Neural cell (in vitro differentiated cells): ENCODE measurements around the gene MPIG6B.

ENCODE experiments used
- CTCF ChIP-seq: fragments of 450-650 bp; IDR thresholded peaks from 2 replicates; pipeline ENCODE4 v1.5.1; 2014; ENCODE audit warnings: antibody characterized with exemption, mild to moderate bottlenecking, moderate library complexity; ENCODE audit not compliant: poor library complexity, severe bottlenecking
- EP300 ChIP-seq: fragments of 450-650 bp; conservative IDR thresholded peaks from 2 replicates; pipeline ENCODE4 v1.6.1; 2014; ENCODE audit warnings: antibody characterized with exemption, mild to moderate bottlenecking, moderate library complexity; ENCODE audit not compliant: poor library complexity, severe bottlenecking
- EZH2 ChIP-seq: fragments of 200-600, 300-800 bp; shearing (Covaris generic), sonication (generic); IDR thresholded peaks from 2 replicates; pipeline ENCODE4 v1.6.1; 2014; ENCODE audit warnings: antibody characterized with exemption, low read length, borderline replicate concordance, mild to moderate bottlenecking; ENCODE audit not compliant: insufficient read depth, poor library complexity, severe bottlenecking
- MXI1 ChIP-seq: fragments of 450-650 bp; conservative IDR thresholded peaks from 2 replicates; pipeline ENCODE4 v1.6.1; 2014; ENCODE audit warnings: antibody characterized with exemption, mild to moderate bottlenecking; ENCODE audit not compliant: poor library complexity, severe bottlenecking
- POLR2AphosphoS5 ChIP-seq: IDR thresholded peaks from 2 replicates; pipeline ENCODE4 v1.6.1; 2012
- RAD21 ChIP-seq: fragments of 450-650 bp; conservative IDR thresholded peaks from 2 replicates; pipeline ENCODE4 v1.6.1; 2014; ENCODE audit warnings: antibody characterized with exemption, mild to moderate bottlenecking, moderate library complexity
- REST ChIP-seq: IDR thresholded peaks from 2 replicates; pipeline ENCODE4 v1.6.1; 2012; ENCODE audit warnings: borderline replicate concordance
- TAF1 ChIP-seq: IDR thresholded peaks from 2 replicates; pipeline ENCODE4 v1.6.1; 2012; ENCODE audit warnings: low read depth

DNA sequence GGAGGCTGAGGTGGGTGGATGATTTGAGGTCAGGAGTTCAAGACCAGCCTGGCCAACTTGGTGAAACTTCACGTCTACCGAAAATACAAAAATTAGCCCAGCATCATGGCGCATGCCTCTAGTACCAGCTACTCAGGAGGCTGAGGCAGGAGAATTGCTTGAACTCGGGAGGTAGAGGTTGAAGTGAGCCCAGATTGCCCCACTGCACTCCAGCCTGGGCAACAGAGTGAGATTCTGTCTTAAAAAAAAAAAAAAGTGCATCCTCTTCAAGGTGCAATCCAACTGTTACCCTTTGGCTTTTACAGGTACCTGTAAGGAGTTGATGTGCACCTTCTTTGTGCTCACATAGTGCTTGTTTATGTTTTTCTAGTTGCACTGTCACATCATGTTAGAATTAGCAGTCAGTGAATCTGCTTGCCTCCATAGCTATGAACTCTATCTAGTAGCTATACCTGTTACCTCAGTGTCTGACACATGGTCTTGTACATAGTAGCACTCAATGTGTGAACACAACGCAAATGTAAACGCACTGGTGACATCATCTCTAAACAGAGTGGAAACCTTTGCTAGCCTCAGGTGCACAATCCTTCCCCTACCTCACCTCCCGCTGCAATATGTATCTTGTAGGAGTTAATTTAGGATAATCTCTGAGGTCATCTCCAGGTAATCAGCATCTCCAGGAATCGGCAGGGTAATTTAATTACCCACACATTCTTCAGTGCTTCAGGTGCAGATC is 26.3 kb downstream of the MPIG6B start:
- TF ChIP-seq MXI1 (no peak), RAD21 (no peak), POLR2AphosphoS5 (no peak), EZH2 (no peak), CTCF (no peak), TAF1 (no peak), REST (no peak), EP300 (no peak)
